Effector memory CD8-positive, alpha-beta T cell (primary cell): Measurements from ENCODE around the gene RGS3.
A peak's percentile ranks its signal among the peaks of the same experiment; 100 is the strongest.
"Not testable (repeated sequence)": the region's sequence is repeated elsewhere in the genome, so short reads cannot be mapped to it uniquely, and the experiment has no call there.

Source experiments
- ATAC-seq: fragments of 150-1000 bp; cut with Tn5 transposase; replicated peaks from 2 replicates; pipeline ENCODE4 v1.10.0; 2021; ENCODE audit warnings: mild to moderate bottlenecking, moderate library complexity
- DNase-seq, 3 experiments: peaks; one replicate each; pipeline ENCODE4 v3.0.0; 2021
- H3K27ac Mint-ChIP-seq, 2 donors: one replicate each; pipeline ENCODE4 v1.8.0; 2022; ENCODE audit warnings: mild to moderate bottlenecking in 2 of 2, mixed read lengths in 2 of 2, moderate library complexity in 2 of 2
- H3K27me3 Mint-ChIP-seq, 2 donors: one replicate each; pipeline ENCODE4 v1.8.0; 2022; ENCODE audit warnings: mixed read lengths in 2 of 2
- H3K36me3 Mint-ChIP-seq: one replicate; pipeline ENCODE4 v1.8.0; 2022; ENCODE audit warnings: mild to moderate bottlenecking, moderate library complexity, mixed read lengths; ENCODE audit not compliant: insufficient read depth
- H3K4me1 Mint-ChIP-seq, 2 donors: one replicate each; pipeline ENCODE4 v1.8.0; 2022; ENCODE audit warnings: low read depth in 2 of 2, mixed read lengths in 2 of 2
- H3K4me3 Mint-ChIP-seq, 2 donors: one replicate each; pipeline ENCODE4 v1.8.0; 2022; ENCODE audit warnings: mild to moderate bottlenecking in 2 of 2, mixed read lengths in 2 of 2, moderate library complexity in 2 of 2
- H3K9me3 Mint-ChIP-seq, 2 donors: one replicate each; pipeline ENCODE4 v1.8.0; 2022; ENCODE audit warnings: mixed read lengths in 2 of 2

RGS3 gene

DNA sequence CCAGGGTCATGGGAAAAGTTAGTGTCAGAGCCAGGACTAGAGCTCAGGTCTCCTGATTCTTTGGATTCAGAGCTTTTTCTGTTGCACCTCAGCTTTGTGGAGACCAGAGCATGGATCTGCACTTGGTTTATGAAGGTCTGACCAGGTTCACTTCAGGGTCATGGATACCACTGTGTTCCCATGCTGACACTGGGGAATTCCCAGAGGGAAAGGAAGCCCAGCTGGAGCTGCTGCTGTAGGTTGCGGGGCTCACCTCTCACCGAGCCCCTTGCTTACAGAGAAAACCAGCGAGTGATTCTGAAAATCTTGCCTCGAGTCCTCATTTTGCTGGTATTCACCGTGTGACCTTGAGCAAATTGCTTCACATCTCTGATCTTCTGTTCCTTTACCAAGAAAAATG, 83.0 kb downstream of the RGS3 start:
- ATAC-seq (no peak), DNase-seq (no peak)
- Mint-ChIP-seq H3K9me3 (no peaks in the 10 kb centered on the region), H3K4me3 (no peak overlapping the region), H3K27me3 (no peaks in the 10 kb centered on the region), H3K36me3 (peaks cover 60% of the 10 kb centered on the region), H3K27ac (peak overlapping the region; percentile 94 to 95), H3K4me1 (peaks cover 69 to 82% of the 10 kb centered on the region in 2 donors)

- no peaks in the 10 kb centered on the region for H3K9me3 Mint-ChIP-seq
- peak overlapping the region; percentile 50 to 65 for H3K4me3 Mint-ChIP-seq
- peak overlapping the region; percentile 94 to 95 for H3K27ac Mint-ChIP-seq
- peaks cover 56% of the 10 kb centered on the region for H3K36me3 Mint-ChIP-seq
- peaks cover 60 to 73% of the 10 kb centered on the region in 2 donors for H3K4me1 Mint-ChIP-seq
- no peak for ATAC-seq
- DNase-seq, result no peak
- H3K27me3 Mint-ChIP-seq, result no peaks in the 10 kb centered on the region
Measured at GRCh38 chr9:113547501-113547900, 84.0 kb downstream of the RGS3 start.

- H3K27me3 Mint-ChIP-seq, result no peaks in the 10 kb centered on the region
- DNase-seq (no peak), ATAC-seq (peak; percentile 50)
- H3K36me3 Mint-ChIP-seq, result peaks cover 49% of the 10 kb centered on the region
- peak overlapping the region; percentile 94 to 95 for H3K27ac Mint-ChIP-seq
- no peaks in the 10 kb centered on the region for H3K9me3 Mint-ChIP-seq
- peak overlapping the region; percentile 50 to 65 for H3K4me3 Mint-ChIP-seq
- H3K4me1 Mint-ChIP-seq, result peaks cover 51 to 64% of the 10 kb centered on the region in 2 donors
Measured at GRCh38 chr9:113548221-113549041, 84.9 kb downstream of the RGS3 start.

DNA sequence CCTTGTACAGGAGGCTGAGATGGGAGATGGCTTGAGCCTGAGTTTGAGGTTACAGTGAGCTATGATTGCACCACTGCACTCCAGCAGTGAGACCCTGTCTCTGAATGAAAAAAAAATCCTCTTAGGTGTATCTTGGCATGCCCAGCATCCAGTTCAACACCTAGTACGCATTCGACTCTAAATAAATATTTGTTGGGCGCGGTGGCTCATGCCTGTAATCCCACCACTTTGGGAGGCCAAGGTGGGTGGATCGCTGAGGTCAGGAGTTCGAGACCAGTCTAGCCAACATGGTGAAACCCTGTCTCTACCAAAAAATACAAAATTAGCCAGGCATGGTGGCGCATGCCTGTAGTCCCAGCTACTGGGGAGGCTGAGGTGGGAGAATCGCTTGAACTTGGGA, 86.4 kb downstream of the RGS3 start:
- not testable (repeated sequence) for H3K27me3 Mint-ChIP-seq, DNase-seq, H3K4me3 Mint-ChIP-seq, H3K9me3 Mint-ChIP-seq, ATAC-seq
- H3K4me1 Mint-ChIP-seq, result peaks cover 46 to 59% of the 10 kb centered on the region in 2 donors
- peak overlapping the region in 1 of 2 donors; percentile 38 for H3K27ac Mint-ChIP-seq
- peaks cover 36% of the 10 kb centered on the region for H3K36me3 Mint-ChIP-seq

DNA sequence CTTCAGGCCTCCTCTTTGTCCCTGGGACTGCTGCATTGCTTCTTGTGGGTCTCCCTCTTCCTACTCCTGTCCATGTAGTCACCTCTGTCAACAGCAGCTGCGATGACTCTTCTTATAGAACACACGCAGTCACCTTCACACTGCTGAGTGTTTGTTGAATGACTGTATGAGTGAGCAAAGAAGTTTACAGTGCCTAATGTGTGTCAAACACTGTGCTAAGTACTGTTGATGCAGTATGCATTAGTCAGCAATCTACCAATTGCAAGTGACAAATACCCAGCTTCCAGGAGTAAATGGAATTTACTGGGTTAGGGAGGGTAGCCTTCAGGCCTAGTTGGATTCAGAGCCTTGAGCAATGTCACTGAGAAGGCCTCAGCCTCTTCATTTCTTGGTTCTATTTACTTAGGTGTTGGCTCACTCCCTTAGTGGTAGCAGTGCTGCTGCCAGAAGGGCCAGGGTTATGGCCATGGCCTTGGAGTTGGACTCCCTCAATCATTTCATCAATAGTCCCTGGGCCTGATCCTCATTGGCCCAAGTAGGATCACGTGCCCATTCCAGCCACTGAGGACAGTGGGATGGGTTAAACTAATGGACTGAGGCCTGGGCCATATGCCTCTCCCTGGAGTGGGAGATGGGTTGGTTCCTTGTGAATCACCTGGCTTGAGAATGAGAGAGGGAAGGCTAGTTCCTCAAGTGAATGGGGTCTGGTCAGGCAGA, 93.5 kb downstream of the RGS3 start:
- peaks cover 19% of the 10 kb centered on the region for H3K36me3 Mint-ChIP-seq
- H3K9me3 Mint-ChIP-seq, result no peaks in the 10 kb centered on the region
- peaks cover 40 to 66% of the 10 kb centered on the region in 2 donors for H3K4me1 Mint-ChIP-seq
- DNase-seq, result no peak
- peak overlapping the region; percentile 62 to 75 for H3K27ac Mint-ChIP-seq
- peak overlapping the region in 1 of 2 donors; percentile 19 for H3K4me3 Mint-ChIP-seq
- ATAC-seq, result no peak
- H3K27me3 Mint-ChIP-seq, result no peaks in the 10 kb centered on the region

DNA sequence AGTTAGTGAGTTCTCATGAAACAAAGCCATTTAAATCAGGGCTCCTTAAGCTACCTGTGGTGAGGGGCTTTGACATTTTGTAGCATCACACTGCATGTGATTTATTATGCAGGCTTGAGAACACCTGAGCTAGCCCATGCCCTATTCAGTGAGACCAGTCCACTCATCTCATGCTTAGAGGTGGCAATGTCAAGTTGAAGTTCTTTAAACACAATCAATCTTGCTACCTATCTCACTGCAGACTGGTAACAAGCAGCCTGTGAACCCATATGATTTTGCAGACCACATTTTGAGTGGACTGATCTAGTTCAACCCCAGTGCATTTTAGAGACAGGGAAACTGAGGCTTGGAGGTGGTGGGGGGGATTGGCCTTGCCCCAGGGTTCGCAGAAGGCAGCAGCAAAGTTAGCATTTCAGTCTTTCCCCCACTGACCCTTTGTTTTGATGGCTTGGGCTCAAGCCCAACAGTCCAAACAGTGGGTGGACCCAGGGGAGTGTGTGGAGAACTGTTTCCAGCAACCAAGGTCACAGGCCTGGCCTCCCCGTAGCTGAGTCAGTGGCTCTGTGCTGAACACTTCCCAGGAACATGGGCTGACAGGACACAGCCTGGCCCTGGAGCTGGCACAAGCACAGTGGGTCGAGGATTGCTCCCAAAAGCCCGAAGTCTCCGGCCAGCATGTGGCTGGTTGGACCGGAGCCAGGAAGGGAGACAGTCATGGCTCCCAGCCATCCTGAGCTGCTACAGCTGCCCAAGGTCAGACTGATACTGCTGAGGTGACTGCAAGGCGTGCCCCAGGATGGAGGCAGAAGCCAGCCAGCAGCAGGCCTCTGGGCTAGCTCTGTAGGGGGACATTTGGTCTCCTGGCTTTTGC, 95.3 kb downstream of the RGS3 start:
- DNase-seq (no peak), ATAC-seq (no peak)
- no peaks in the 10 kb centered on the region for H3K27me3 Mint-ChIP-seq
- H3K9me3 Mint-ChIP-seq, result no peaks in the 10 kb centered on the region
- peak overlapping the region; percentile 62 to 75 for H3K27ac Mint-ChIP-seq
- no peak overlapping the region for H3K4me3 Mint-ChIP-seq
- peaks cover 17% of the 10 kb centered on the region for H3K36me3 Mint-ChIP-seq
- peaks cover 47 to 76% of the 10 kb centered on the region in 2 donors for H3K4me1 Mint-ChIP-seq

DNA sequence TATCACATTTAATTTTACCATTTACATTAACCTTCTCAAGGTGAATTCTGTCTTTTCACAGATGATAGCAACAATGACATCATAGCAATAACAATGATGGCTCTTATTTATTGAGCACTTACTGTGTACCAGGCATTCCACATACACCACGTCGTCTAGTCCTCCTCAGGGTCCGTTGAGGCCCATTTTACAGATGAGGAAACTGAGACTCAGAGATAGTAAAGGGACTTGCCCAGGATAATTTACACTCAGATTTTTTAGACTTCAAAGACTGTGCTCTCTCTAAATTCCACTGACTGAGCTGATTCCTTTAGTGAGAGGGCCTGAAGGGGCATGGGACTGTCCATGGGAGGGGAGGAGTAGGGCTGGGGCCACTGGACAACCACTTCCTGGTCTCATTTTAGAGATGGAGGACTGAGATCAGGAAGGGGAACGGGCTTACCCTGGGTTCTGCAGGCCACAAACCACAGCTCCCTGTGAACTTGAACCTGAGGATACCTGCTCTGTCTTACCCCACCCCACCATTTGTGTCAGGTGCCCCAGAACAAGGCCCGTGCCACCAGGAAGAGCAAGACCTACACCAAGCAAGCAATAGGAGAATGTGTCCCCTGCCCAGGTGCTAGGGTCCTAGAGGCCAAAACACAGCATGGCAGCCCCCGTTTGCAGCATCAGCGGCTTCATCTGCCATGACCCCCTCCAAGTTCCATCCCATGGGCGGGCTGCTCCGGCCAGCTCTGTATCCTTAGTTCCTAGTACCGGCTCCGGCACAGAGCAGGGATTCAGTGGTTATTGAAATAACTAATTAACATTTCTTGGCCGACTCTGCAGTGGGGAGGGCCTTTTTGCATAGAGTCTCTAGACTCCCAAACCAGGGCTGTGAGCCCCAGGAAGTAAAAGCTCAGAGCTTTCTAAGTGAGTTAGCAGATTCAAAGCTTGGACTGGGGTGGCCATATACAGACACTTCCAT, 96.6 kb downstream of the RGS3 start:
- H3K4me1 Mint-ChIP-seq, result peaks cover 52 to 74% of the 10 kb centered on the region in 2 donors
- H3K9me3 Mint-ChIP-seq, result no peaks in the 10 kb centered on the region
- ATAC-seq (peak; percentile 27), DNase-seq (no peak)
- no peaks in the 10 kb centered on the region for H3K27me3 Mint-ChIP-seq
- H3K36me3 Mint-ChIP-seq, result peaks cover 16% of the 10 kb centered on the region
- peak overlapping the region; percentile 62 to 90 for H3K27ac Mint-ChIP-seq
- H3K4me3 Mint-ChIP-seq, result no peak overlapping the region

GRCh38 chr9:113562653-113563381, 99.3 kb downstream of the RGS3 start:
- Mint-ChIP-seq H3K9me3 (no peaks in the 10 kb centered on the region), H3K27ac (peak overlapping the region; percentile 86 to 90), H3K4me3 (no peak overlapping the region), H3K27me3 (no peaks in the 10 kb centered on the region), H3K36me3 (peaks cover 17% of the 10 kb centered on the region), H3K4me1 (peaks cover 50 to 66% of the 10 kb centered on the region in 2 donors)
- DNase-seq (no peak), ATAC-seq (no peak)

- ATAC-seq, result no peak
- DNase-seq, result no peak
- H3K36me3 Mint-ChIP-seq, result peaks cover 20% of the 10 kb centered on the region
- peaks cover 51 to 56% of the 10 kb centered on the region in 2 donors for H3K4me1 Mint-ChIP-seq
- peak overlapping the region; percentile 86 to 90 for H3K27ac Mint-ChIP-seq
- H3K27me3 Mint-ChIP-seq, result no peaks in the 10 kb centered on the region
- H3K9me3 Mint-ChIP-seq, result no peaks in the 10 kb centered on the region
- H3K4me3 Mint-ChIP-seq, result no peak overlapping the region
Measured at GRCh38 chr9:113563826-113564497, 100.4 kb downstream of the RGS3 start.

- peak overlapping the region in 1 of 2 donors; percentile 15 for H3K4me3 Mint-ChIP-seq
Measured at GRCh38 chr9:113564498-113565237, 101.1 kb downstream of the RGS3 start.

More at GRCh38 chr9:113564498-113565237, 101.1 kb downstream of the RGS3 start:
- Mint-ChIP-seq H3K9me3 (no peaks in the 10 kb centered on the region), H3K36me3 (peaks cover 20% of the 10 kb centered on the region), H3K27me3 (no peaks in the 10 kb centered on the region), H3K27ac (peak overlapping the region; percentile 86 to 90), H3K4me1 (peaks cover 54 to 58% of the 10 kb centered on the region in 2 donors)
- no peak for ATAC-seq
- DNase-seq, result no peak
